Fibroblast of mammary gland (primary cell): Measurements from ENCODE around the gene FTO.

Experiments used
- DNase-seq: peaks from one replicate; pipeline ENCODE4 v3.0.0-alpha.2; 2010; ENCODE audit warnings: low read depth
- H3K4me3 ChIP-seq: 2 replicates; pipeline ENCODE4 v1.5.1; 2011; ENCODE audit warnings: low read depth, mild to moderate bottlenecking, low read length, moderate library complexity; ENCODE audit not compliant: control insufficient read depth
- CTCF ChIP-seq: conservative IDR thresholded peaks from 2 replicates; pipeline ENCODE4 v1.5.1; 2011; ENCODE audit warnings: low read depth, low read length, inconsistent platforms; ENCODE audit not compliant: control insufficient read depth, insufficient read depth

FTO gene

GRCh38 chr16:53832896-53833544 is 129.1 kb downstream of the FTO start:
- no peak overlapping the region for H3K4me3 ChIP-seq
- no peak for TF ChIP-seq CTCF
- no peak for DNase-seq

DNA sequence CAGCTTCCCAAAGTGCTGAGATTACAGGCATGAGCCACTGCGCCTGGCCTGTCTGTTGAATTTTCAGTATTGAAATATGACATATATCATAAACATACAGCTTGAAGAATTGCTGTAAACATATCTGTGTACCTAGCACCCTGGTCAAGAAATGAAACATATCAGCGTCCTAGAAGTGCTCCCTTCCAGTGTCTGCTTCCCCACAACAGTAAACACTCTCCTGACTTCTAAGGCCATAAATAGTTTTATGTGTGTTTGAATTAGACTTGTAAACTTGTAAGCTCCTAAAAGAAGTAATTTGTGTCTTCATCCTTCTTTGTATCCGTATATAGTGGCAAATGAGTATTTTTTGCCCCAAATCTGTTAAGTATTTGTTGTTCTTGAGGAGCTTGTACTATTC is 132.2 kb downstream of the FTO start:
- TF ChIP-seq CTCF: no peak
- no peak for DNase-seq
- no peak overlapping the region for H3K4me3 ChIP-seq

DNA sequence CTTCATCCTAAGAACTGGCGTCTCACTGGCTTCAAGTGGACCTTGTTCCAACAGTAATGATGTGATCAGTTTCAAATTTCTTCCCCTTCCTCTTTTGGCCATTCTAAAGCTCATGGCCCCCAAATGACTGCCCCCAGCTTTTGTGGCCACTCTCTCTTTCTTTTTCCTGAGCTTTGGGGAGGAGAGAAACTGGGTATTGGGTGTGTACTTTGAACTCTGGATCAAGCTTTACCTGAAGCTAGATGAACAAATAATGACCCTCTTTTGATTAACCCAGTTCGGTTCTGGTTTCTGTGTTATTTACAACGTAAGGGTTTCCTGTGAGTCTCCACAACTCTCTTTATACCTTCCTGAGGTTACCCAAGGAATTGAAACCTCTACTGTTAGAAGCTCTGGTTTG is 132.7 kb downstream of the FTO start:
- no peak for DNase-seq
- TF ChIP-seq CTCF: no peak
- H3K4me3 ChIP-seq: no peak overlapping the region

DNA sequence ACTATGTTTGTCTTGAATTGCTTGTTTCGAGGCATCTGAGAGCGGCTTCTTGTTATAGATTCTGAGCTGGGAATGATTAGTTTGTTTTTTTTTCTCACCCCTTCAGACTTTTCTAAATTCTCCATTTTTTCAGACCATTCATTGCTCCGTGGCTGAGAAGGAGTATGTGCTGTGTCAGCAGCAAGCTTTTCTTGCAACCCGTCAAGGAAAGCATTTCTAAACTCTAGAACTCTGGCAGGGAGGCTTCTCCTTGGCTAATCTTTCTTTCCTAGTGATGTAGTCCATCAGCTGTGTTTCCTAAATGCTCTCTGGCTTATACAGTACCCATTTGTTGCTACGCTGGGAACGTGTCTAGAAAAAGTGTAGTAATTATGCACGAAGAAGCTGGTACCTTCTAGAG is 133.5 kb downstream of the FTO start:
- DNase-seq: no peak
- no peak for TF ChIP-seq CTCF
- no peak overlapping the region for H3K4me3 ChIP-seq

GRCh38 chr16:53839150-53839549 is 135.2 kb downstream of the FTO start:
- no peak for TF ChIP-seq CTCF
- no peak for DNase-seq
- H3K4me3 ChIP-seq: no peak overlapping the region

GRCh38 chr16:53840456-53840855 is 136.5 kb downstream of the FTO start:
- TF ChIP-seq CTCF: no peak
- no peak for DNase-seq
- no peak overlapping the region for H3K4me3 ChIP-seq

- no peak overlapping the region for H3K4me3 ChIP-seq
- no peak for TF ChIP-seq CTCF
- DNase-seq: no peak
Measured at GRCh38 chr16:53841884-53842283, 137.9 kb downstream of the FTO start.
